Endodermal cell (in vitro differentiated cells): ENCODE results near the gene ZNF622. TPM values are rescaled to one million over a fixed set of nuclear protein-coding genes. Genes with fewer than 3 reads are reported as not detected.

ENCODE experiments used
- DNase-seq: peaks from one replicate; pipeline ENCODE4 v3.0.0-alpha.2; 2017
- H3K27ac ChIP-seq: 2 replicates; pipeline ENCODE4 v1.5.1; 2013; ENCODE audit warnings: mild to moderate bottlenecking, low read depth, low read length, moderate library complexity
- H3K27me3 ChIP-seq: 2 replicates; pipeline ENCODE4 v1.6.1; 2013; ENCODE audit warnings: mild to moderate bottlenecking, low read length, moderate library complexity; ENCODE audit not compliant: insufficient read depth, control insufficient read depth, poor library complexity, severe bottlenecking
- H3K36me3 ChIP-seq: 2 replicates; pipeline ENCODE4 v1.7.0; 2013; ENCODE audit warnings: mild to moderate bottlenecking, low read length, moderate library complexity; ENCODE audit not compliant: control insufficient read depth, insufficient read depth
- H3K4me1 ChIP-seq: one replicate; pipeline ENCODE4 v1.7.0; 2013; ENCODE audit warnings: low read length; ENCODE audit not compliant: control insufficient read depth, insufficient read depth
- H3K4me3 ChIP-seq: 2 replicates; pipeline ENCODE4 v1.5.1; 2013; ENCODE audit warnings: mild to moderate bottlenecking, low read length, moderate library complexity
- H3K9ac ChIP-seq: 2 replicates; pipeline ENCODE4 v1.6.1; 2013; ENCODE audit warnings: mild to moderate bottlenecking, low read length, moderate library complexity; ENCODE audit not compliant: poor library complexity, severe bottlenecking; ENCODE audit errors: extremely low read depth
- H3K9me3 ChIP-seq: 2 replicates; pipeline ENCODE4 v1.6.1; 2013; ENCODE audit warnings: mild to moderate bottlenecking, low read length, moderate library complexity; ENCODE audit not compliant: control insufficient read depth
- H3K27ac Mint-ChIP-seq: 2 replicates; pipeline ENCODE4 v1.8.0; 2020; ENCODE audit warnings: mixed read lengths
- H3K27me3 Mint-ChIP-seq: 2 replicates; pipeline ENCODE4 v1.8.0; 2021; ENCODE audit warnings: mild to moderate bottlenecking, mixed read lengths; ENCODE audit not compliant: insufficient read depth
- H3K36me3 Mint-ChIP-seq: 2 replicates; pipeline ENCODE4 v1.8.0; 2020; ENCODE audit warnings: low read depth, mixed read lengths
- H3K4me1 Mint-ChIP-seq: 2 replicates; pipeline ENCODE4 v1.8.0; 2020; ENCODE audit warnings: mixed read lengths
- H3K4me3 Mint-ChIP-seq: 2 replicates; pipeline ENCODE4 v1.8.0; 2020; ENCODE audit warnings: mild to moderate bottlenecking, moderate library complexity, mixed read lengths
- H3K9me3 Mint-ChIP-seq: 2 replicates; pipeline ENCODE4 v1.8.0; 2020; ENCODE audit warnings: mild to moderate bottlenecking, mixed read lengths
- CTCF ChIP-seq: fragments of 200-600 bp; sonication (generic); conservative IDR thresholded peaks from 2 replicates; pipeline ENCODE4 v1.5.0; 2021; ENCODE audit warnings: antibody characterized with exemption, mild to moderate bottlenecking
- WGBS, 2 experiments: methylation state at CpG; one replicate each; pipeline versions ENCODE4 v1.1.5 to v1.1.7; 2013; ENCODE audit warnings: missing lambda C conversion rate in 2 of 2, mixed read lengths in 1 of 2; ENCODE audit not compliant: insufficient coverage in 1 of 2, insufficient read length in 1 of 2; 5-methylcytosine and 5-hydroxymethylcytosine counted together
- total RNA-seq, 2 donors: library from RNA; stranded (reverse); fragmentation: NEBNext Ultra II Directional in 1 of 2; extraction: Animal tissue kit (Norgen Biotek cat#: 25700) in 1 of 2; gene quantifications; 2 replicates in 1 of 2; 3 replicates in 1 of 2; pipeline ENCODE4 v1.2.1, GENCODE V29; 2021

The ZNF622 gene
- total RNA-seq, 2 donors from 2014 or later: 27.3 to 28.6 TPM

DNA sequence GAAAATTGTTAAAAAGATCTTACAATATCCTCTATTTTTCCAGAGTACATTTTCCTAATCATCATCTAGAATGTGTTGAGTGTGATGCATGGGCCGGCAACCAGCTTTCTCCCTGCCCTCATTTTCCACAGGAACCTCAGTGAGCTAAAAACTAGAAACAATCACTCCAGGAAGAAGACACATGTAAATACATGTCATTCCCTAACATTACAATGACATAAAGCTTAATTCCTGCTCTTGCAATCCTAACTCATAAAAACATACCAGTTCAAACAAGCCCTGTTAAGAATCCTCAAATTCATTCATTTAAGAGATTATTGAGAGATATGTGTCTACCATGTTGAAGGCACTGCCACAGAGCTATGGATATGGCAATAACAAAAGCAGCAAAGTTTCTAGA lies 18.5 kb upstream of the ZNF622 start:
- Mint-ChIP-seq H3K9me3 (peaks cover 5% of the 10 kb centered on the region), H3K27ac (no peak overlapping the region), H3K4me1 (no peaks in the 10 kb centered on the region), H3K4me3 (no peak overlapping the region), H3K27me3 (peaks cover 2% of the 10 kb centered on the region), H3K36me3 (no peaks in the 10 kb centered on the region)
- peaks cover 6% of the 10 kb centered on the region for H3K9me3 ChIP-seq
- no peak for DNase-seq
- peaks cover 12% of the 10 kb centered on the region for H3K27me3 ChIP-seq
- no peaks in the 10 kb centered on the region for H3K36me3 ChIP-seq
- no peaks in the 10 kb centered on the region for H3K4me1 ChIP-seq
- no peak overlapping the region for H3K9ac ChIP-seq
- no peak overlapping the region for H3K4me3 ChIP-seq
- no peak overlapping the region for H3K27ac ChIP-seq
- TF ChIP-seq CTCF: no peak
- 100% methylated on average over 1 of the region's 1 CpG; no CpG with 5 or more reads in 1 of the 2 experiments for WGBS, 2 experiments

DNA sequence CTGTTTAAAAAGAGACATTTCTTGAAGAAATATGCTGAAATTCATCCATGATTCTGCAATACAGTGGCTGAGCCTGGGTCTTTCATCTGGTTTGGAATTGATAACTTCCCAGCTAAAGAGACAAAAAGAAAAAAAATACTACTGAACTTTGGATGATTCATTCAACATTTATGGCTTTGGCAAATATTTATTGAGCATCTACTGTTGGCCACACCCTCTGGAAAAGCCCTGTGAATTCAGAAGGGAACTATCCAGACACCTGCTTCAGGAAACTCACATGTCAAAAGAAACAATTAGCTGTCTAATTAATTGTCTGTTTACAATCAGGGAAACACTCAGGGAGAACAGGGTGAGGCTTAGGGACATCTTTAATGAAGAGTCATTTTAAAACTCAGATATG lies 17.8 kb upstream of the ZNF622 start:
- Mint-ChIP-seq H3K27ac (no peak overlapping the region), H3K9me3 (peaks cover 5% of the 10 kb centered on the region), H3K4me1 (no peaks in the 10 kb centered on the region), H3K36me3 (no peaks in the 10 kb centered on the region), H3K27me3 (peaks cover 2% of the 10 kb centered on the region), H3K4me3 (no peak overlapping the region)
- DNase-seq: no peak
- Histone ChIP-seq H3K4me3 (no peak overlapping the region), H3K27me3 (peaks cover 12% of the 10 kb centered on the region), H3K4me1 (no peaks in the 10 kb centered on the region), H3K27ac (no peak overlapping the region), H3K9ac (no peak overlapping the region), H3K9me3 (peaks cover 6% of the 10 kb centered on the region), H3K36me3 (no peaks in the 10 kb centered on the region)
- no peak for TF ChIP-seq CTCF

GRCh38 chr5:16482891-16483290 lies 17.3 kb upstream of the ZNF622 start:
- H3K9me3 ChIP-seq: peaks cover 6% of the 10 kb centered on the region
- H3K36me3 ChIP-seq: no peaks in the 10 kb centered on the region
- no peaks in the 10 kb centered on the region for H3K4me1 ChIP-seq
- no peak overlapping the region for H3K27ac ChIP-seq
- H3K27ac Mint-ChIP-seq: no peak overlapping the region
- no peak overlapping the region for H3K4me3 ChIP-seq
- DNase-seq: no peak
- H3K4me1 Mint-ChIP-seq: no peaks in the 10 kb centered on the region
- peaks cover 2% of the 10 kb centered on the region for H3K27me3 Mint-ChIP-seq
- no peak overlapping the region for H3K4me3 Mint-ChIP-seq
- no peak overlapping the region for H3K9ac ChIP-seq
- WGBS, 2 experiments: 96% methylated on average over 2 of the region's 2 CpGs; no CpG with 5 or more reads in 1 of the 2 experiments
- peaks cover 12% of the 10 kb centered on the region for H3K27me3 ChIP-seq
- no peak for TF ChIP-seq CTCF
- H3K36me3 Mint-ChIP-seq: no peaks in the 10 kb centered on the region
- peaks cover 5% of the 10 kb centered on the region for H3K9me3 Mint-ChIP-seq
